Left ventricle myocardium inferior (tissue), 1 donor: ENCODE results near the gene FBH1. TPM values are rescaled to one million over a fixed set of nuclear protein-coding genes. Genes with fewer than 3 reads are reported as not detected.
"Not testable (repeated sequence)": the region's sequence is repeated elsewhere in the genome, so short reads cannot be mapped to it uniquely, and the experiment has no call there.

Experiments used
- DNase-seq: peaks from one replicate; pipeline ENCODE4 v3.0.0-alpha.2; 2020
- H3K27ac ChIP-seq: fragments of 200-600 bp; replicated peaks from 2 replicates; pipeline ENCODE4 v1.8.0; 2021
- H3K27me3 ChIP-seq: fragments of 200-600 bp; 2 replicates; pipeline ENCODE4 v1.8.0; 2021; ENCODE audit warnings: low read depth
- H3K36me3 ChIP-seq: fragments of 200-600 bp; 2 replicates; pipeline ENCODE4 v1.8.0; 2021
- H3K4me1 ChIP-seq: fragments of 200-600 bp; 2 replicates; pipeline ENCODE4 v1.8.0; 2021
- H3K4me3 ChIP-seq: fragments of 200-600 bp; 2 replicates; pipeline ENCODE4 v1.8.0; 2021; ENCODE audit warnings: mild to moderate bottlenecking, moderate library complexity
- H3K9me3 ChIP-seq: fragments of 200-600 bp; replicated peaks from 2 replicates; pipeline ENCODE4 v1.8.0; 2021
- intact Hi-C: fragments of 100-400 bp; cut with micrococcal nuclease; formaldehyde crosslinking; loops from one replicate; pipeline ENCODE4 v1.11.0; 2022
- total RNA-seq: library from RNA; stranded (reverse); fragmentation: NEBNext Ultra II Directional; extraction: Animal tissue kit (Norgen Biotek cat#: 25700); gene quantifications from one replicate; pipeline ENCODE4 v1.2.1, GENCODE V29; 2021
- TF ChIP-seq, protein P1 (sequence below): fragments of 200-600 bp; IDR thresholded peaks from 2 replicates; pipeline ENCODE4 v1.8.0; 2021; ENCODE audit warnings: antibody characterized with exemption, mild to moderate bottlenecking, borderline replicate concordance
- donor health status: DM: no; HTN: yes; CAD: no; lungs with severe emphysema.

The FBH1 gene
- total RNA-seq, 1 donor from 2014 or later: 75.5 TPM

DNA sequence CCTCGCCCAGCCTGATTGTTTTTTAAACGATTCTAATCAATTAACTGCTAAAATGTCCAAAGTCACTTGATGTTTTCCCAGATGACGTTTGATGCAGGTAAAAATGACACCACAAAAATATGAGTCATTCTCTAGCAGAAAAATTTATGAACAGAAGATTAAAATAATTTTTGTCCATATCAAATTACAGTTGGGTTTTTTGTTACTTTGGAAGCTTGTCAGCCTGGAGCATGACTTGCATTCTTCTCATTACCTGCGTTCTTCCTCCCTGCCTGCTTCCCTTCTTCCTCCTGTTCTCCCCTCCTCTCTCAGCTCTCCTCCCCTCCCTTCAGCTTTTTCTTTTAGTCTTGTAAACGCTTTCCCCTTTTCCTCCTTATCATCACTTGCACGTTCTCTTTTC lies 68.6 kb downstream of the FBH1 start:
- H3K9me3 ChIP-seq: no peaks in the 10 kb centered on the region
- no peak overlapping the region for H3K4me3 ChIP-seq
- TF ChIP-seq, protein P1, sequence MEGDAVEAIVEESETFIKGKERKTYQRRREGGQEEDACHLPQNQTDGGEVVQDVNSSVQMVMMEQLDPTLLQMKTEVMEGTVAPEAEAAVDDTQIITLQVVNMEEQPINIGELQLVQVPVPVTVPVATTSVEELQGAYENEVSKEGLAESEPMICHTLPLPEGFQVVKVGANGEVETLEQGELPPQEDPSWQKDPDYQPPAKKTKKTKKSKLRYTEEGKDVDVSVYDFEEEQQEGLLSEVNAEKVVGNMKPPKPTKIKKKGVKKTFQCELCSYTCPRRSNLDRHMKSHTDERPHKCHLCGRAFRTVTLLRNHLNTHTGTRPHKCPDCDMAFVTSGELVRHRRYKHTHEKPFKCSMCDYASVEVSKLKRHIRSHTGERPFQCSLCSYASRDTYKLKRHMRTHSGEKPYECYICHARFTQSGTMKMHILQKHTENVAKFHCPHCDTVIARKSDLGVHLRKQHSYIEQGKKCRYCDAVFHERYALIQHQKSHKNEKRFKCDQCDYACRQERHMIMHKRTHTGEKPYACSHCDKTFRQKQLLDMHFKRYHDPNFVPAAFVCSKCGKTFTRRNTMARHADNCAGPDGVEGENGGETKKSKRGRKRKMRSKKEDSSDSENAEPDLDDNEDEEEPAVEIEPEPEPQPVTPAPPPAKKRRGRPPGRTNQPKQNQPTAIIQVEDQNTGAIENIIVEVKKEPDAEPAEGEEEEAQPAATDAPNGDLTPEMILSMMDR: no peak
- H3K36me3 ChIP-seq: peaks cover 52% of the 10 kb centered on the region
- no peaks in the 10 kb centered on the region for H3K27me3 ChIP-seq
- DNase-seq: no peak
- no peaks in the 10 kb centered on the region for H3K4me1 ChIP-seq
- intact Hi-C loops: no loop called here
- H3K27ac ChIP-seq: no peak overlapping the region

DNA sequence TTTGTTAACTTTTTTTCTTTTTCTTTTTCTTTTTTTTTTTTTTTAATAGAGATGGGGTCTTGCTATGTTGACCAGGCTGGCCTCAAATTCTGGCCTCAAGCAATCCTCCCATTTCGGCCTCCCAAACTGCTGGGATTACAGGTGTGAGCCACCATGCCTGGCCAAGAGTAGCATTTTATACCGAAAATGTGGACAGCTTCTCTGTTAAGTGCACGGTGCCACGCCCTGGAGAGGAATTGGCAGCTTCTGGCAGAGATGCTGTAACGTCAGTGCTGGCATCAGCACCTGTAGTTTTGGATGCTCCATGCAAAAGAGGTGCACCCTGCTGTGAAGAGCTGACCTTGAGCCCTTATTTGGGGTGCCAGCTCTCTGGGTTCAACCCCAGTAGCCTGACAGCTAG lies 69.1 kb downstream of the FBH1 start:
- H3K4me3 ChIP-seq: no peak overlapping the region
- H3K27me3 ChIP-seq: no peaks in the 10 kb centered on the region
- TF ChIP-seq, protein P1: no peak
- no peaks in the 10 kb centered on the region for H3K9me3 ChIP-seq
- intact Hi-C loops: no loop called here
- H3K27ac ChIP-seq: no peak overlapping the region
- no peaks in the 10 kb centered on the region for H3K4me1 ChIP-seq
- H3K36me3 ChIP-seq: peaks cover 49% of the 10 kb centered on the region
- DNase-seq: no peak

DNA sequence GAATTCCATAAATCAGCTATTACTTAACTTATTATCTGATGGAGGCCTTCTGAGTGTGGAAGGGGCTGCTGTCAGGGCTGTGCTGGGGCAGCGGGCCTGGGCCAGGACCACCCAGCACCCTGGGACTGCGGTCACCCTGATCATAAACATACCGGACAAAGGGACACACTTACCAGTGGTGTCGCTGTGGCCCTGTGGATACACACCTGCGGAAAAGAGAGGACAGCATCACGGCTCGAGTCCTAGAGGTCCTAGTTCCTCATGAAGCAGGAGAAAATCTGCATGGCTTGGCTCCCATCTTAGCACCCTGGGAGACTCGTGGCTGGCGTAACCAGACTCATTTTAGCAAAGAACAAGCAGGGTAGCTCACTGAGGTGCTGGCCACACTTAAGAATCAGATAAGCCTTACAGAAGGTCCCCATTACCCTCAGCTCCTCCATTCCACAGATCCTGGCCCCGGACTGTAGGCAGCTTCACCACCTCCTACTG lies 69.6 kb downstream of the FBH1 start:
- no peak overlapping the region for H3K27ac ChIP-seq
- peaks cover 45% of the 10 kb centered on the region for H3K36me3 ChIP-seq
- intact Hi-C loops: no loop called here
- H3K9me3 ChIP-seq: no peaks in the 10 kb centered on the region
- no peaks in the 10 kb centered on the region for H3K27me3 ChIP-seq
- TF ChIP-seq, protein P1: no peak
- DNase-seq: no peak
- H3K4me3 ChIP-seq: no peak overlapping the region
- no peaks in the 10 kb centered on the region for H3K4me1 ChIP-seq

DNA sequence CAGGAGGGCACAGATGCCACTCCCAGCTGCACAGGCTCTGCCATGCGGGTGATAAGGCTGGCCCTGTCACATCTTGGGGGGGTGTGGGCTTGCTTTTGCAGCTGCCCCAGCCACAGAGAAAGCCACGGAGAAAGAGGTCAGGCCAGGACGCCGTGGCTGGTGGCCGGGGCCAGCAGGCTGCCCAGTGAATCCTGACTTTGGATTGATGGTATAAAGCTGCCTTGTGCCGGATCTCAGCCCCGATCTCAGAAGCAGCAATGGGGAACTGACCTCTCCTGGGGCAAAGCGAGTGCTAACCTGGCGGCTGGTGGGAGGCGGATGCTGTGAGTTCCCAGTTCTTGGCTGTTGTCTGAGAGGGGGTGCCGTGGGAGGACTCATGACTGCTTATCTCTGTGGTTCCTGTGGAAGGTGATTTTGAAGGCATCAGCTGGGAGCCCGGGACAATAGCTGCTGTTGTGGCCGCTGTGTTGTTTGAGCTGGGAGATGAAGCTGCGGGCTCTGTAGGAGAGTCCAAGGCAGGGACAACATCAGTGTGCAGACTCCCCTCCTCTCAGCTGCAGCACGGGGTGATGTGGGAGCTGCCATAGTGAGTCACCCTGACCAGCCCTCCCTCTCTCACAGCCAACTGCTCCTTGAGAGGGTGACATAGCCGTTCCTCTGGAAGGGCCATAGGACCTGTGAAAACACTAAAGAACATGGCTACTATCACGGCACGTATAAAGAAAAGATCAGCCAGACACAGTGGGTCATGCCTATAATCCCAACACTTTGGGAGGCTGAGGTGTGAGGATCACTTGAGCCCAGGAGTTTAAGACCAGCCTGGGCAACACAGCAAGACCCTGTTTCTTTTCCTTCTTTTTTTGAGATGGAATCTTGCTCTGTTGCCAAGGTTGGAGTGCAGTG lies 70.3 kb downstream of the FBH1 start:
- DNase-seq: no peak
- Histone ChIP-seq H3K27ac (no peak overlapping the region), H3K9me3 (no peaks in the 10 kb centered on the region), H3K4me3 (no peak overlapping the region), H3K36me3 (peaks cover 45% of the 10 kb centered on the region), H3K4me1 (no peaks in the 10 kb centered on the region), H3K27me3 (no peaks in the 10 kb centered on the region)
- TF ChIP-seq, protein P1: no peak
- intact Hi-C loops: no loop called here

DNA sequence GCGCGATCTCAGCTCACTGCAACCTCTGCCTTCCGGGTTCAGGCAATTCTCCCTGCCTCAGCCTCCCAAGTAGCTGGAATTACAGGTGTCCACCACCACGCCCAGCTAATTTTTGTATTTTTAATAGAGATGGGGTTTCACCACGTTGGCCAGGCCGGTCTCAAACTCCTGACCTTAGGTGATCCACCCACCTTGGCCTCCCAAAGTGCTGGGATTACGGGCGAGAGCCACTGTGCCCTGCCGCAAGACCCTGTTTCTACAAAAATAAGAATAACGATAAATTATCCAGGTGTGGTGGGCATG lies 70.9 kb downstream of the FBH1 start:
- H3K27ac ChIP-seq, H3K9me3 ChIP-seq, H3K4me3 ChIP-seq, DNase-seq, intact Hi-C loops, H3K4me1 ChIP-seq, H3K27me3 ChIP-seq: not testable (repeated sequence)
- H3K36me3 ChIP-seq: peaks cover 46% of the 10 kb centered on the region

DNA sequence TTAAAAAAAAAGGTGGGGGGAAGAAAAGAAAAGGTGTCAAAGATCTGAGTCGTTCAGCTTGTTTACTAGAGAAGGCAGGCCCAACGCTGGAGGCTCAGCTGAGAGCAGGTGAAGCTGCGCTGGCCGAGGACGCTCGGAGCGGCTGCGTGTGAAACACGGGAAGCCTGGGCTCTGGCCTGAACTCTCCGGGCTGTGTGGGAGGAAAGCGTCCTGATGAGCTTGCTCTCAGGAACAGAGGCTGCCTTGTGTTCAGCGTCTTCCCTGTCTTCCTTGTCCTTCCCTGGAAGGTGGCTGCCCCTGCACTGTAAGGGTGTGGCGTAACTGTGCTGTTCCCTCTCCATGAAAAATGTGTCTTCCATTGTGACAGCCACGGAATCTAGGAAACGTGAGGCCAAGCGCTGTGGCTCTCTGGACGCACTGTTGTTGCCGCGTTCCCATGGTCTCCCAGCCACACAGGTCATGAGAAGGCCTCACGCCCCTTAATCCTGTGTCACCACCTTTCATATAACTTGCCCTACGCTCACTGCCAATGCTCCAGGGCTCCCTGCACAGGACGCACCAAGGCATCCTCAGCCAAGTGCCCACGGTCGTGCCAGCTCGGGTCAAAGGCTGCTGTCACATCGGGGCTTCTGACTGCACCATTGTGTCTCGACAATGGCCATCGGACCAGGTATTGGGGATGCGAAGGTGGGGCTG lies 71.5 kb downstream of the FBH1 start:
- Histone ChIP-seq H3K36me3 (peaks cover 48% of the 10 kb centered on the region), H3K9me3 (no peaks in the 10 kb centered on the region), H3K27me3 (no peaks in the 10 kb centered on the region), H3K27ac (no peak overlapping the region), H3K4me3 (no peak overlapping the region), H3K4me1 (no peaks in the 10 kb centered on the region)
- intact Hi-C loops: no loop called here
- DNase-seq: no peak
- TF ChIP-seq, protein P1: no peak

DNA sequence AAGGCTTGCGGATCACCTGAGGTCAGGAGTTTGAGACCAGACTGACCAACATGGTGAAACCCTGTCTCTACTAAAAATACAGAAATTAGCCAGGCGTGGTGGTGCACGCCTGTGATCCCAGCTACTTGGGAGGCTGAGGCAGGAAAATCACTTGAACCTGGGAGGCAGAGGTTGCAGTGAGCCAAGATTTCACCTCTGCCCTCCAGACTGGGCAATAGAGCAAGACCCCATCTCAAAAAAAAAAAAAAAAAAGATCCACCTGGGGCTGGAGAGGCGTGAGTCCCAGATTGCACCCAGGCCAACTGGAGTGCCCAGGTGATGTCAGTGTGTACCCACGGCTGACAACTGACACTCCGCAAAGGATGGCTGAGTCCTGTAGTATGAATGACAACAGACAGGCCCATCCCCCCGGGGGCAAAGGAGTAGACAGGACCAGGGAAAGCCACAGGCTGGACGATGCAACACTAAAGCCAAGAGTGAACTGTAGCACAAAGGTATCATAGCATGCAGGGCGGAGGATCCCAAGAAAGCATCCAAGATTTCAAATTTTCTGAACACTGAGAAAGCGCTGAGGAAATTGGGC lies 72.4 kb downstream of the FBH1 start:
- DNase-seq, H3K27me3 ChIP-seq, H3K4me3 ChIP-seq, H3K9me3 ChIP-seq, H3K27ac ChIP-seq, H3K4me1 ChIP-seq, intact Hi-C loops: not testable (repeated sequence)
- H3K36me3 ChIP-seq: peaks cover 50% of the 10 kb centered on the region
